Measurements from ENCODE around the gene HOXD8.

The HOXD8 gene

DNA sequence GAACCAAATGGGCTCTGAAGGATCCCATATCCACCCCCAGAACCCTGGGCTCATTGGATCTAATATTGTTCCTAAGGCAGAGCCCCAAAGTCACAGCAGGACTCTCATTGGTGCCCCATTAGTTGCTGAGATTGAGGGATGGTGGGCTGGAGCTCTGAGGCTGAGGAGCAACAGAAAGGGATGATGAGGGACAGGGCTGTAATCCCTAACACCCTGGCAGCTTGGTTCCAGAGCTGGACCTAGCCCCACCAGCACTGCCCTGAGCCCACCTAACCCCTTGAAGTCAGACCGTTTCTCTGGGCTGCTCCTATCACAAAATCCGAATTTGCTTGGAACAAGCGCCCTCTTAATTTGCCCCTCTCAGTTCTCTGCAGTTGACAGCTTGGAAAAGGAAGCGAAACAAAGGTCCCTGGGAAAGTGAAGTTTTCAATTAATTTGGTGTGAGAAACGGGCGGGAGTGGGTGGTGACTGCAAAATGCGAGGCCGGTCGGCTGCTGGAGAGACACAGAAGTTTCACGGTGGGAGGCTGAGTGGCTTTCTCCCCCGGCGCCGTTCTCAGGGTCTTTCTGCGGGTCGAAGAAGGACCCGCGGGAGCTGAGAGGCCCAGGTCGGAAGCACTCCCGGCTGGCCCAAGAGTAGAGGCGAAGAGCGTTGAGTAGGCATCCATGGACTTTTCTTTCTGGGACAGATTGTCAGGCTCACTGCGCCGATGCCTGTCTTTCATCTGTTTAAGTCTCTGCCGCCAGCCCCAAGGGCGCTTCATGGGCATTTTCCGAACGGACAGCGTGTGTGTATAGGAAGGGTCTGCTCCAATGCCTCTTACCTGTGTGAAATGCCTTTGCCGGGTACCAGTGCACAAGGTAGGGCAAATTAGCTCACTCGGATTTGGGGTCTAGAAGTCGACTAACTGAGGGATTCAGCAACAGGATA lies 37.9 kb upstream of the HOXD8 start:
- no peak for DNase-seq

DNA sequence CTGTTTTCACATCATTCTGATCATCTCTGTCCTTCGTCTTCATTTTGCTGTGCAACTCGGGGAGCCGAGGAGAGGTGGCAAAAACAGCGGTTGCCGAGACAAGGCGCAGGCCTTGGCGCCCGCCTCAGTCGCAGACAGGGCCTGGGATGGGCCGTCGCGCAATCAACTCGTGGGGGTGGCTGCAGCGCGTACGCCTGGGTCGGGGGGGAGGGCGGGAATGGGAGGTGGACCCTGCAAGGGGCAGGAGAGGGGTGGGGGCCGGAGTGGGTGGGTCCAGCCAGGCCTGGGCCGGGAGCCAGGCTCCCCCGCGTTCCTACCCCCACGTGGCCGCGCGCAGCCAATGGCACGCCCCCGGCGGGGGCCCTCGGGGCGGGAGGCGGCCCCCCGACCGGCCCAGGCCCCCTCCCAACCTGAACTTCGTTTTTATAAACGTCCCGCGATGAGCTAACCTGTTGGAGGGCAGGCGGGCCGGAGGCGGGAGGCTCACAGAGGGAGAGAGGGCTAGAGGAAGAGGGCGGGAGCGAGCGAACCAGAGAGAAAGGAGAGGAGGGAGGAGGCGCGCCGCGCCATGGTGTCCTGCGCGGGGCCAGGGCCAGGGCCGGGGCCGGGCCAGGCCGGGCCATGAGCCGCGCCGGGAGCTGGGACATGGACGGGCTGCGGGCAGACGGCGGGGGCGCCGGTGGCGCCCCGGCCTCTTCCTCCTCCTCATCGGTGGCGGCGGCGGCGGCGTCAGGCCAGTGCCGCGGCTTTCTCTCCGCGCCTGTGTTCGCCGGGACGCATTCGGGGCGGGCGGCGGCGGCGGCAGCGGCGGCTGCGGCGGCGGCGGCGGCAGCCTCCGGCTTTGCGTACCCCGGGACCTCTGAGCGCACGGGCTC lies 37.0 kb upstream of the HOXD8 start, which contains the start of gene HOXD13:
Gene HOXD13 (plus strand): TSS at position 452 of the 875 bp plus-strand sequence. CDS start 170 bp downstream, at position 622.
- DNase-seq, result peak; percentile 19 to 55

DNA sequence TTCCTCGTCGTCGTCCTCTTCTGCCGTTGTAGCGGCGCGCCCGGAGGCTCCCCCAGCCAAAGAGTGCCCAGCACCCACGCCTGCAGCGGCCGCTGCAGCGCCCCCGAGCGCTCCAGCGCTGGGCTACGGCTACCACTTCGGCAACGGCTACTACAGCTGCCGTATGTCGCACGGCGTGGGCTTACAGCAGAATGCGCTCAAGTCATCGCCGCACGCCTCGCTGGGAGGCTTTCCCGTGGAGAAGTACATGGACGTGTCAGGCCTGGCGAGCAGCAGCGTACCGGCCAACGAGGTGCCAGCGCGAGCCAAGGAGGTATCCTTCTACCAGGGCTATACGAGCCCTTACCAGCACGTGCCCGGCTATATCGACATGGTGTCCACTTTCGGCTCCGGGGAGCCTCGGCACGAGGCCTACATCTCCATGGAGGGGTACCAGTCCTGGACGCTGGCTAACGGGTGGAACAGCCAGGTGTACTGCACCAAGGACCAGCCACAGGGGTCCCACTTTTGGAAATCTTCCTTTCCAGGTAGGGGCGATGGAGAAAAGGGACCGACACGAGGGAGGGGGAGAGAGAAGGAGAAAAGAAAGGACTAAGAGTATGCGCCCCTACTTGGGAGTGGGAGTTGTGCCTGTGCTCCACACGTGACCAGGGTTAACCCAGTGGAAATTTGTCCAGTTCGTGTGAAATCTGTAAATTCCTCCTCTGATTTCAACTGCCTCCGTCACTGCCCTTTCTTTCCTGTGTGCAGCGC lies 36.2 kb upstream of the HOXD8 start:
- peak in 1 of 2 experiments; percentile 67 for DNase-seq

DNA sequence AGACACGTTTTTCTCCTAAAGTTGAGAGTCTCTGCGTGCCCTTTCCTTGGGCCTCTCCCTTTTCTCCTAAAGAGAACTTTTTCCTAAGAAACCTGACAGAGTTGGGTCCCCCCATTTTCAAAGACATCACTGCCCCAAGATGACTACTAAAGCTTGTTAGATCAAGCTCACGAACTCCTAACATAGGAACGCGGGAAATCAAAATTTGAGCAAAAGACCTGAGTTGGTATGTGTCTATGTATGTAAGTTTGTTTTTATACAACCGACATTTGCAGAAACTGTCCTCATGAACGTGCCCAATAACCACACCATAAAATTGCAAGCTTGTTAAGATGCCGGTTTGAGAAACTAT lies 35.6 kb upstream of the HOXD8 start:
- no peak for DNase-seq

DNA sequence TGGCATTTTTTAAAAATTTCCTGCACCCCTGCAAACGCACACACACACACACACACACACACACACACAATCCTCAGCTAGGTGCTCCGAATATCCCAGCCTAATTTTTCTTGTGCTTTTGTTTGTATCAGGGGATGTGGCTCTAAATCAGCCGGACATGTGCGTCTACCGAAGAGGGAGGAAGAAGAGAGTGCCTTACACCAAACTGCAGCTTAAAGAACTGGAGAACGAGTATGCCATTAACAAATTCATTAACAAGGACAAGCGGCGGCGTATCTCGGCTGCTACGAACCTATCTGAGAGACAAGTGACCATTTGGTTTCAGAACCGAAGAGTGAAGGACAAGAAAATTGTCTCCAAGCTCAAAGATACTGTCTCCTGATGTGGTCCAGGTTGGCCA lies 35.2 kb upstream of the HOXD8 start:
- DNase-seq, result peak; percentile 7 to 32

DNA sequence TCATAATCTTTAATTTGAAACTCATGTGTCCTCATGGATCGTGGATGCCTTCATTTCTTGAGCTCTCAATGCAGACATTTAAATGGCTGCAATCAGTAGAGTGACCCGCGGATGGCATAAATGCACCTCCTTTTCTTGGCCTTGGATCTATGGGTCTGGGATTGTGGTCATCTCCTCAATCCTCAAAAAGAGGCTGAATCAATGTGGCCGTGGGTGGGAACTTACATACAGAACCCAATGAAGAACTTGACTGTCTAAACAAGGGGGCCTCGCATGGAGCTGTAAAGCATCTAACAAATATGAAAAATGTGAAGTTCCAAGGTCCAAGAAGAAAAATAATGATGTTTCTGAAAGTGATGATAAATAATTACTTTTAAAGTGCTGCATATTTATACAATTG lies 34.1 kb upstream of the HOXD8 start:
- DNase-seq, result no peak

DNA sequence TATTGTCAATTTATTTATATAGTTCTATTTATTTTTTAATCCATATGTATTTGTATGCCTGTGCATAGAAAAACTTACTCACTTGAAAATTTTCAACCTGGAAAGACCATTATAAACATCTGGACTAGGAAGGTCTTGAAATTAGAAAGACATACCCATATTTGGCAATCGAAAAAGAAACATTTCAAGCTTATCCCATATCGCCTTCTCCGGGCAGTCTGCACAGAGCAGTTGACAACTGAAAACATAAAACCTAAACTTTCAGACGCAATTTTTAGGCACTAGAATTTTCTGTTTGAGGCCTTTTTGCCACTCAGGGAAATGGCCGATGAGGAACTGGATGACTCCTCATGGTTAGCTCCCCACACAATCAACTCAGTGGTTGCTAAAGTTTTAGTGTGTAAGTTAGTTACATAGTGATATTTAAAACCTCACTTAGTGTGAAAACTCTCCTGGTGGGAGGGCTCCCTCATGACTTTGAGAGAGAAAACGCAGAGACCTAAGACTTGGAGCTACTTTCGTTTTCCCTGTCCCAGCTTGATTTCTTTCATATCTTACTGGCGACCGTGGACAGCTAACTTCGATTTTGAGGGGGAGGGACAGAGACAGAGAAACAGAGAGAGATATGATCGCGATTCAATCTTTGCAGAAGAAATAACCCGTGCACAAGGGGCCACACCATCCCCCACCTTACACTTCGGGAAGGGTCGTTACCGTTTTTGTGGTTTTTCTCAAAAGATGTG lies 33.1 kb upstream of the HOXD8 start:
- no peak for DNase-seq

DNA sequence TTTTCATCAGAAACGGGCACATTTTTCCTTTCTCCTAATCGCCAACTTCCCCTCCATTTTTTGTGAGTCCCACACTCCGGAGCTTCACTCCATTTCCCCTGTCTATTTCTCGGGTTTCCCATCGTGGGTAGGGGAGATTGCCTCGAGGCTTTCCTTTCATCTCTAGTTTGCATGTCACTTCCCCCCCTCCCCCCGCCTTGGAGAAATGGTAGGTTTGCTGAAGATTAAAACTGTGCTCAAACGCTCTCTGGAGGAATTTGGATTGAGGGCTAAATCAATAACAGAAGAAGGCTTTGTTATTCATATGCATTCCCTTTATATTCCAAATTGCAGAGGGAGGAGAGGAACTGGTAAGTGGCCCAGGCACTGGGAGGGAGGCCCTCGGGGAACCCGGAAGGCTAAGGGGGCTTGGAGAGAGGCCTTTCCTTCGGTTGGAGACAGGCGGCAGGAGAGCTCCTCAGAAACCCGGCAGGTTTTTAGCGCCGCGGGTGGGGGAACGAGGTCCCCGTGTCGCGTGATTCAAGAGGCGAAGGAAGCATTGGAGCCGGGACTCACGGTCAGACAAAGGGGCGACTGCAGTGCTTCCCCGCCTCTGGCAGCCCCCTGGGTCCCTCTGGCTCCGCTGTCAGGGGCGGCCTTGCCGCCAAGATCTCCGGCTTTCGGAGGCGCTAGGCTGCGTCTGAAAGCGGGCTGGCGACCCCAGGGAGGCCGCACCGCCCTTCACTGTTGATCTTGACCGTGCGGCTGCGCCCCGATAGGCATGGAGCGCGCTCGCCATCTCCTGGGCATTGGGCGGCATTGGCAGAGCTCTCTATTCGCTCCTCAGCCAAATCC lies 32.3 kb upstream of the HOXD8 start:
- peak; percentile 72 to 91 for DNase-seq

DNA sequence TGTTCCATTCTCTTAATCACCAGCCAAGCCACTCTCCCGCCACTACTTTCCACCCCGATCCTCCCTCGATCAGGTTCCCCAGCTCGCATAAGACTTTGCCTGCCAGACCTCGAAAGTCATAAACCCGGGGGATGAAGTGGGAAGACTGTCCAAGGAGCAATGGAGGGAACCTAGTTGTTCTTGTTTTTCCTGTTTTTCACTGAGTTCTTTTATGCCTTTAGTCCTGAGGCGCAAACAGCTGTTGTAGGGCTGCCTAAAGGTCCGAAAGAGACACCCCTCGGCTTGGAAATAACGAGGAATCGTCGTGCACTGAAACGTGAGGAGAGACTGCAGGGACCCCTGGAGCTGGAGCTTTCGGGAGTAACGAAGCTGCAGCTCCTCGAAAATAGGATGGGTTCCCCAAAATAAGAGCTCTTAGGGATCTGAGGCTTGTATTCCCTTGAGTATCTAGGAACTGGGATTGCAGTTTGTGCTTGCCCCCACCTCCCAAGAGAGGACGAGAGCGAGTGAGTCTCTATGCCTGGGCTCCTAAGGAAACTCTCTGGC lies 31.6 kb upstream of the HOXD8 start:
- DNase-seq, result no peak

DNA sequence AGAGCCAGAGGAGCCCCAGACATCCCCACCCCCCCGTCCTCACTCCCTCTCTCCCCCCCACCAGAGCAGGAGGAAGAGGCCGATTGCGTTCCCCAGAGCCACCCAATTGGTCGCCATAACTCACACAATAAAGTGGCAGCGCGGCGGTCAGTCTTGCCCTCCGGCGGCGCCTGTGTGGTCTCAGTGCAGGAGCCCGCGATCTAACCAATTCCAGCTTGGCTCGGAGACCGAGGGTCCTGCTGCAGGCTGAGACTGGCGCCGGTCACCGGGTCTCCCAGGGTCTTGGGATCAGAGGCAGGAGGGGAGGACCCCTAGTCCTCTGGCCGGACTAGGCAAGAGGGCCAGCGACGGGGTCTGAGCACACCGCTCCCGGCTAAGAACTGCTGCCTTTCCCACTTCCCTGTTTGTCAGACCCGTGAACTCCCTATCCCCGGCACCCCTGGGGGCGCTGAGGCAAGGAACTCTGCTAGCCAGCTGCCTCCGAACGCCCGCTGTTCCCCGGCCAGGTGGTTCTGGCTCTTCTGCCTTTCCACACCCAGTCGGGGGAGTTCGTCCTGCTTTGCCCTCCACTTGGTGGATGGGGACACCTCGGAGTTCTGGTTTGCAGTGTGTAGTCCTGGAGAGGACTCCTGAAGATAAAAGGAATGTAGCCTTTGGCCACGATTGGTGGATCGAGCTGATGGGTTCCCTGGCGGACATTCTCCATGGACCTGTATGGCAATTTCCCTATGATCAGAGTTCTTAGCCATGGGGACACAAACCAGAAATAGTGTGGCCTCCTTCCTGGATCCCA lies 30.9 kb upstream of the HOXD8 start:
- peak in 1 of 2 experiments; percentile 54 for DNase-seq

DNA sequence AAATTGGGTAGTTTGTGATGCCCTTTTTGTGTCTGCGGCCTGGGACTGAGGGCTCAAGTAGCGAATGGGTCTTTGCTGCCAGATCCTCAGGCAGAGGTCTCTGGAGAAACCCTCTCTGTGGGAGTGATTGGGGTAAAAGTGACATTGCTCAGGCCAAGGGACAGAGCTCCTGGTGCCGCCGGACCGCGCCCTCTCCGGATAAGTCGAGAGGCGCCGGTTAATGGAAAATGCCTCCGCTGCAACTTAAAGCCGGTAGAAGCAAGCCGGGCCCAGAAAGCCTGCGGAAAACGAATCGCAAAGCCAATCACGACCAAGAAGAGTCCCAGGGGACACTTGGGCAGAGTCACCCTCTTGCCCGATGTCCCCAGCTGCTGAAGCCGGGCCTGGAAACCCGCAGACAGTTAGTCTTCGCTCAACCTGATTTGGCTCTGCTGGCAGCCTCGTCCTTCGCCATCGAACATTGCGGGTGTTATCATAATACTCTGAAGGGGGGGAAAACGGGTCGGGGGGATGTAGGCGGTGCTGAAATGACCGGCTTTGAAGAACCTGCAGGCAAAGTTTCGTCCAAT lies 30.3 kb upstream of the HOXD8 start:
- no peak for DNase-seq

DNA sequence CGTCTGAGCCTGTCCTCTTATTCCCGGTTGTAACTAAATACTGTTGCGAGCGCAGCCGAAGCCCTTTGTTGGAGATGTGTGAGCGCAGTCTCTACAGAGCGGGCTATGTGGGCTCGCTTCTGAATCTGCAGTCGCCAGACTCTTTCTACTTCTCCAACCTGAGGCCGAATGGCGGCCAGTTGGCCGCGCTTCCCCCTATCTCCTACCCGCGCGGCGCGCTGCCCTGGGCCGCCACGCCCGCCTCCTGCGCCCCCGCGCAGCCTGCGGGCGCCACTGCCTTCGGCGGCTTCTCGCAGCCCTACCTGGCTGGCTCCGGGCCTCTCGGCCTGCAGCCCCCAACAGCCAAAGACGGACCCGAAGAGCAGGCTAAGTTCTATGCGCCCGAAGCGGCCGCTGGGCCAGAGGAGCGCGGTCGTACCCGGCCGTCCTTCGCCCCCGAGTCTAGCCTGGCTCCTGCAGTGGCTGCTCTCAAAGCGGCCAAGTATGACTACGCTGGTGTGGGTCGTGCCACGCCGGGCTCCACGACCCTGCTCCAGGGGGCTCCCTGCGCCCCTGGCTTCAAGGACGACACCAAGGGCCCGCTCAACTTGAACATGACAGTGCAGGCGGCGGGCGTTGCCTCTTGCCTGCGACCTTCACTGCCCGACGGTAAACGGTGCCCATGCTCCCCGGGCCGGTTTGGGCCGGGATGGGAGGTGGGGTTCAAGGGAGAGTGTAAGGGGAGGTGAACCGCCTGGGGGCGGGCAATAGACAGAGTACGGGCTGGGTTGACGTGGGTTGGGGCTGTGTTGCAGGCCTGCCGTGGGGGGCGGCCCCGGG lies 29.6 kb upstream of the HOXD8 start, which contains the start of gene HOXD12:
Gene HOXD12 (plus strand): TSS at position 68 of the 819 bp plus-strand sequence. CDS start 7 bp downstream, at position 75.
- no peak for DNase-seq

DNA sequence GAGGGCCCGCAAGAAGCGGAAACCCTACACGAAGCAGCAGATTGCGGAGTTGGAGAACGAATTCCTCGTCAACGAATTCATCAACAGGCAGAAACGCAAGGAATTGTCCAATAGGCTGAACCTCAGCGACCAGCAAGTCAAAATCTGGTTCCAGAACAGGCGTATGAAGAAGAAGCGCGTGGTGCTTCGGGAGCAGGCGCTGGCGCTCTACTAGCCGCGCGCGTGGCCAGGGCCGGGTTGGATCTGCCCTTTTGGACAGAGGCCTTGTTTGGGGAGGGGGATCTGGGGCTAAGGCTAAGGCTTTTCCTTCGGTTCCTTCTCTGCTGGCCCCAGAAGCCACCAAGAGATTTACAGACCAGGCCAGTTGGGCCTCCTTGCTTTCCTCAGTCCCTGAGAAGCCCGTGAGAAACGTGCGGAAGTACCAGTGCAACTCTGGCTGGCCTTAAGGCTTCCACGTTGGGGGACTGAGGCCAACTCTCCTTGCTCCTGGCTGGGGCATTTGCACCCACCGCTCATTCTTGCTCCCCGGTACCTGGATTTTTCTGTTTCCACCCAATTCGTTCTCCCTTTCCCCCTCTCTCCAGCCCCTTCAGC lies 28.9 kb upstream of the HOXD8 start:
- DNase-seq, result no peak

DNA sequence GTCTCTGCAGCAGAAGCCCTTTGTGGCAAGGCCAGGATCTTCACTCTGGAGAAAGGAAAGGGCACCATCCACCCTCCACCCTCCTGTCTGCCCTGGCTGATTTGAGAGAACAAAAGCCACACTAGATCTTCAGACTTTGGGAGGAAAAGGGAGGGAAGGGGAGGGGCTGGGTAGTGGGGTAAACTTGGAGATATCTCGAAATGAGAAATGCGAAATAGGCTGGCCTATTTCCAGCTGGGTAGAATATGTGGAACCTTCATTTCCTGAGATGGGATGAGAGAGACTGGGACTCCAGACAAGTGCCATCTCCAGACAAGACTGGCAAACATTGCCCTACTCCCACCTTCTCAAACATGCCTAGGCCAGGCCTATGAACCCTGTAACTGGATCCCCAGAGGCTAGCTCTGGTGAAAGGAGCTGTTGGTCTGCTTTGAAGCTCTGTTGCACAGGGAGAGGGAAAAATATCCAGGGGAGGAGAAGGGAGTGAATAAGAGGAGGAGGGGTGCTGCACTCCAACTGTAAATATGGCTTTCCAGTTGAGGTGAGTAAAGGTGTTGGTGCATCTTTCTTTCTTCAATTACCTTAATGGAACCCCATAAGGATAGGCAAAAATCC lies 28.2 kb upstream of the HOXD8 start:
- DNase-seq, result no peak

DNA sequence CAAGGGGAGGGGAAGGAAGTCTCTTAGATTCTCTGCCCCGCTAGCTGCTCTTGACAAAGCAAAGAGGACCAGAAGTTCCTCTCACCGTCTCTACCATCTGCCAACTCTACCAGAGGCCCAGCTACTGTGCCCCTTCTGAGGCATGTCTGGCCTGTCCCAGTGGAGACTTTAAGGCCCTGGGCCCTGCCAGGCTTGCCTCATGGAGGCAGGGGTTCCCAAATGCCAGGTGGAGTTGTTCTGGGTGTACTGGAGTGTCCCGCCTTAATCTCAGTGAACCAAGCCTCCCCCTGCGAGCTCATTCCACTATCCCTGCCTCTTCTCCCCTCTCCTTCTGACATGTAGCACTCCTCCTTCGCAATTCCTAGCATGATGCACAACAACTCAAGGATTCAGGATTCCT lies 27.7 kb upstream of the HOXD8 start:
- DNase-seq, result no peak

DNA sequence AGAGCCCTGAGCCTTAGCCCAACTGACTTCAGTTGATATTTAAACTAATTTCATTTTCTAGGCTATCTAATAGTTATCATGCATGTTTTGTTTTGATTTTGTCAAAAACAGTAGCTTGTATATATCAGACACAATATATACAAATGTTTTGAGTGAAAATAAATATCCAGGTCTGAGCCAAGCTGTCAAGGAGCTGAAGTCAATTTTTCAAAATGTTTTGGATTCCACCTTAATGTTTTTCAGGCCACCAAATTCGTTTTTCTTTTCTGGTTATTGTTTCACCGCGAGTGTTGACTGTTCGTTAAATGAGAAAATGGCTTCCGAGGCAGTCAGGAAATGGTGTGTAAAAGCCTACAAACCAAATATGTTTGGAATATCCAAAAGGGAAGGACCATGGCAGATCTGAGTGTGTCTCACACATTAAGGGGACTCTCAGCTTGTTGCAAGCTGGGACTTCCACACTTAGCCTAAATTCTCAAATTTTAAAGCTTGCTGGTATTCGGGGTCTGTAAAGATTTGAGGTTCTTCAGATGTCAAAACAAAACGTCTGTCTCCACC lies 27.1 kb upstream of the HOXD8 start:
- DNase-seq, result no peak

DNA sequence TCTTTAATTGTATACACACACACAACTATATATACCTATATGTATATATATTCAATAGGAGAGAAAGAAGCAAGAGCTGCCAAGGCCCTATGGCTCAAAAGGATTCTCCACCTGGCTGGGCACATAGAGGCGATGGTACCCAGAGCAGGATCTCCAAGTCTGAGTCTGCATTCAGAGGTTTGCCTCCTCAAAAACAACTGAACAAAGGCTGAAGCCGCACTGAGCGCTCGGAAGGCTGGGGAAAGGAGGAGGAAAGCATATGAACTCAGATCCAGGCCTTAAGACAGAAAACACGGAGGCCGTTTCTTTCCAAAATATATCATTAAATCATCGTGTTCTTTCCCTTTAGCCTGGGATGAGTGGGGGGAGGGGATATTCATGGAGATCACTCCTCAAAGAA lies 26.3 kb upstream of the HOXD8 start:
- no peak for DNase-seq

Data from NCI-H524 (cell line).